ENCODE measurements around the gene PELI1. TPM values are rescaled to one million over a fixed set of nuclear protein-coding genes. Genes with fewer than 3 reads are reported as not detected.

Gene PELI1
- total RNA-seq, 3 donors from 2014 or later: 31.8 to 51.7 (median 40.6) TPM

- TF ChIP-seq POLR2A (IDR thresholded peaks at IDR 0.05) (no peak), CTCF (IDR thresholded peaks at IDR 0.05) (no peak), POLR2AphosphoS5 (IDR thresholded peaks at IDR 0.05) (no peak)
- Histone ChIP-seq H3K4me1 (peaks cover 0 to 10% of the 10 kb centered on the region in 2 donors), H3K27ac (peak overlapping the region in 1 of 2 donors; percentile 34), H3K4me3 (no peak overlapping the region), H3K36me3 (no peaks in the 10 kb centered on the region), H3K27me3 (no peaks in the 10 kb centered on the region), H3K9me3 (no peaks in the 10 kb centered on the region)
- no peak for DNase-seq (ENCODE audit: low spot score in 2 of 2)
- intact Hi-C loops (cut with DNase I; ENCODE audit: low total_unique reads): no loop called here
Measured at GRCh38 chr2:64126601-64127000, 17.6 kb downstream of the PELI1 start.

- Histone ChIP-seq H3K27me3 (no peaks in the 10 kb centered on the region), H3K9me3 (no peaks in the 10 kb centered on the region), H3K36me3 (no peaks in the 10 kb centered on the region), H3K27ac (peak overlapping the region; percentile 0 to 30), H3K4me1 (peaks cover 0 to 17% of the 10 kb centered on the region in 2 donors), H3K4me3 (no peak overlapping the region)
- intact Hi-C loops (cut with DNase I; ENCODE audit: low total_unique reads): no loop called here
- DNase-seq (ENCODE audit: low spot score in 2 of 2): no peak
- no peak for TF ChIP-seq POLR2A (IDR thresholded peaks at IDR 0.05)
- no peak for TF ChIP-seq POLR2AphosphoS5 (IDR thresholded peaks at IDR 0.05)
- no peak for TF ChIP-seq CTCF (IDR thresholded peaks at IDR 0.05)
Measured at GRCh38 chr2:64124571-64124970, 19.6 kb downstream of the PELI1 start.

- intact Hi-C loops (cut with DNase I; ENCODE audit: low total_unique reads): no loop called here
- Histone ChIP-seq H3K36me3 (no peaks in the 10 kb centered on the region), H3K27ac (no peak overlapping the region), H3K4me1 (peaks cover 0 to 18% of the 10 kb centered on the region in 2 donors), H3K4me3 (no peak overlapping the region), H3K27me3 (no peaks in the 10 kb centered on the region), H3K9me3 (no peaks in the 10 kb centered on the region)
- DNase-seq (ENCODE audit: low spot score in 2 of 2): no peak
- TF ChIP-seq CTCF (IDR thresholded peaks at IDR 0.05) (no peak), POLR2AphosphoS5 (IDR thresholded peaks at IDR 0.05) (no peak), POLR2A (IDR thresholded peaks at IDR 0.05) (no peak)
Measured at GRCh38 chr2:64124168-64124567, 20.1 kb downstream of the PELI1 start.

- no peak for TF ChIP-seq POLR2A (IDR thresholded peaks at IDR 0.05)
- no peak for TF ChIP-seq POLR2AphosphoS5 (IDR thresholded peaks at IDR 0.05)
- no peak for TF ChIP-seq CTCF (IDR thresholded peaks at IDR 0.05)
- intact Hi-C loops (cut with DNase I; ENCODE audit: low total_unique reads): no loop called here
- Histone ChIP-seq H3K27me3 (no peaks in the 10 kb centered on the region), H3K9me3 (no peaks in the 10 kb centered on the region), H3K4me1 (peaks cover 0 to 18% of the 10 kb centered on the region in 2 donors), H3K4me3 (no peak overlapping the region), H3K27ac (no peak overlapping the region), H3K36me3 (no peaks in the 10 kb centered on the region)
- no peak for DNase-seq (ENCODE audit: low spot score in 2 of 2)
Measured at GRCh38 chr2:64123740-64124139, 20.5 kb downstream of the PELI1 start.

GRCh38 chr2:64122358-64122757 is 21.9 kb downstream of the PELI1 start:
- intact Hi-C loops (cut with DNase I; ENCODE audit: low total_unique reads): no loop called here
- Histone ChIP-seq H3K27me3 (no peaks in the 10 kb centered on the region), H3K27ac (peak overlapping the region in 1 of 2 donors; percentile 1), H3K9me3 (no peaks in the 10 kb centered on the region), H3K36me3 (no peaks in the 10 kb centered on the region), H3K4me1 (peaks cover 0 to 18% of the 10 kb centered on the region in 2 donors), H3K4me3 (no peak overlapping the region)
- TF ChIP-seq CTCF (IDR thresholded peaks at IDR 0.05) (no peak), POLR2AphosphoS5 (IDR thresholded peaks at IDR 0.05) (no peak), POLR2A (IDR thresholded peaks at IDR 0.05) (no peak)
- DNase-seq (ENCODE audit: low spot score in 2 of 2): no peak

Measured in breast epithelium (tissue), 4 donors.